IPS-18c (cell line): ENCODE data around the gene COL13A1.

ENCODE experiments used
- H3K4me3 ChIP-seq: 2 replicates; pipeline ENCODE4 v1.7.0; 2013; ENCODE audit warnings: low read depth, mild to moderate bottlenecking, low read length, moderate library complexity; ENCODE audit not compliant: insufficient read depth
- H3K9me3 ChIP-seq: one replicate; pipeline ENCODE4 v1.6.1; 2013; ENCODE audit warnings: mild to moderate bottlenecking, low read length, moderate library complexity; ENCODE audit not compliant: control insufficient read depth, insufficient read depth

Gene COL13A1

GRCh38 chr10:69810097-69810496 is 8.4 kb downstream of the COL13A1 start:
- no peak overlapping the region for H3K4me3 ChIP-seq
- H3K9me3 ChIP-seq = no peaks in the 10 kb centered on the region

GRCh38 chr10:69810675-69811397 is 9.1 kb downstream of the COL13A1 start:
- Histone ChIP-seq H3K4me3 (no peak overlapping the region), H3K9me3 (no peaks in the 10 kb centered on the region)

- no peak overlapping the region for H3K4me3 ChIP-seq
Measured at GRCh38 chr10:69813632-69814031, 11.9 kb downstream of the COL13A1 start.

GRCh38 chr10:69814251-69814650 is 12.5 kb downstream of the COL13A1 start:
- peaks cover 2% of the 10 kb centered on the region for H3K9me3 ChIP-seq
- no peak overlapping the region for H3K4me3 ChIP-seq

More at GRCh38 chr10:69813632-69814031, 11.9 kb downstream of the COL13A1 start:
- H3K9me3 ChIP-seq = peaks cover 2% of the 10 kb centered on the region

GRCh38 chr10:69815104-69815503 is 13.4 kb downstream of the COL13A1 start:
- H3K9me3 ChIP-seq = peaks cover 2% of the 10 kb centered on the region
- H3K4me3 ChIP-seq = no peak overlapping the region

GRCh38 chr10:69816521-69816920 is 14.8 kb downstream of the COL13A1 start:
- H3K9me3 ChIP-seq = peaks cover 2% of the 10 kb centered on the region

GRCh38 chr10:69817078-69817581 is 15.4 kb downstream of the COL13A1 start:
- Histone ChIP-seq H3K9me3 (peaks cover 2% of the 10 kb centered on the region), H3K4me3 (no peak overlapping the region)

More at GRCh38 chr10:69816521-69816920, 14.8 kb downstream of the COL13A1 start:
- H3K4me3 ChIP-seq = no peak overlapping the region; the same call in 1 of the 2 replicates

- no peak overlapping the region for H3K4me3 ChIP-seq
- peaks cover 2% of the 10 kb centered on the region for H3K9me3 ChIP-seq
Measured at GRCh38 chr10:69818676-69819239, 17.1 kb downstream of the COL13A1 start.

- H3K4me3 ChIP-seq = no peak overlapping the region
- peaks cover 2% of the 10 kb centered on the region for H3K9me3 ChIP-seq
Measured at GRCh38 chr10:69819716-69820506, 18.2 kb downstream of the COL13A1 start.

- Histone ChIP-seq H3K4me3 (no peak overlapping the region), H3K9me3 (peaks cover 2% of the 10 kb centered on the region)
Measured at GRCh38 chr10:69820817-69821216, 19.1 kb downstream of the COL13A1 start.

GRCh38 chr10:69825604-69826003 is 23.9 kb downstream of the COL13A1 start:
- no peak overlapping the region for H3K4me3 ChIP-seq
- no peaks in the 10 kb centered on the region for H3K9me3 ChIP-seq

- no peaks in the 10 kb centered on the region for H3K9me3 ChIP-seq
- no peak overlapping the region for H3K4me3 ChIP-seq
Measured at GRCh38 chr10:69826094-69826493, 24.4 kb downstream of the COL13A1 start.

- no peaks in the 10 kb centered on the region for H3K9me3 ChIP-seq
- H3K4me3 ChIP-seq = no peak overlapping the region
Measured at GRCh38 chr10:69826789-69827554, 25.3 kb downstream of the COL13A1 start.

- no peaks in the 10 kb centered on the region for H3K9me3 ChIP-seq
Measured at GRCh38 chr10:69828144-69828870, 26.6 kb downstream of the COL13A1 start.

GRCh38 chr10:69829775-69830174 is 28.1 kb downstream of the COL13A1 start:
- no peak overlapping the region for H3K4me3 ChIP-seq
- no peaks in the 10 kb centered on the region for H3K9me3 ChIP-seq

More at GRCh38 chr10:69828144-69828870, 26.6 kb downstream of the COL13A1 start:
- H3K4me3 ChIP-seq = no peak overlapping the region

- Histone ChIP-seq H3K4me3 (no peak overlapping the region), H3K9me3 (no peaks in the 10 kb centered on the region)
Measured at GRCh38 chr10:69831231-69831855, 29.6 kb downstream of the COL13A1 start.
